Upper lobe of left lung (tissue), 4 donors: Measurements from ENCODE around the gene WARS2.

Source experiments
- POLR2A ChIP-seq, 4 donors: fragments of 450-650 bp; IDR thresholded peaks; one replicate each; pipeline ENCODE4 v1.5.1; 2016 to 2017; ENCODE audit warnings: antibody characterized with exemption in 4 of 4, mild to moderate bottlenecking in 2 of 4
- TF ChIP-seq, protein P1 (sequence below), 6 experiments: fragments of 450-650 bp in 4 of 6; fragments of 200-600 bp in 2 of 6; sonication (generic) in 2 of 6; IDR thresholded peaks; one replicate each; pipeline ENCODE4 v1.5.1; 2016 to 2019; ENCODE audit warnings: antibody characterized with exemption in 6 of 6

- TF ChIP-seq, protein P1, sequence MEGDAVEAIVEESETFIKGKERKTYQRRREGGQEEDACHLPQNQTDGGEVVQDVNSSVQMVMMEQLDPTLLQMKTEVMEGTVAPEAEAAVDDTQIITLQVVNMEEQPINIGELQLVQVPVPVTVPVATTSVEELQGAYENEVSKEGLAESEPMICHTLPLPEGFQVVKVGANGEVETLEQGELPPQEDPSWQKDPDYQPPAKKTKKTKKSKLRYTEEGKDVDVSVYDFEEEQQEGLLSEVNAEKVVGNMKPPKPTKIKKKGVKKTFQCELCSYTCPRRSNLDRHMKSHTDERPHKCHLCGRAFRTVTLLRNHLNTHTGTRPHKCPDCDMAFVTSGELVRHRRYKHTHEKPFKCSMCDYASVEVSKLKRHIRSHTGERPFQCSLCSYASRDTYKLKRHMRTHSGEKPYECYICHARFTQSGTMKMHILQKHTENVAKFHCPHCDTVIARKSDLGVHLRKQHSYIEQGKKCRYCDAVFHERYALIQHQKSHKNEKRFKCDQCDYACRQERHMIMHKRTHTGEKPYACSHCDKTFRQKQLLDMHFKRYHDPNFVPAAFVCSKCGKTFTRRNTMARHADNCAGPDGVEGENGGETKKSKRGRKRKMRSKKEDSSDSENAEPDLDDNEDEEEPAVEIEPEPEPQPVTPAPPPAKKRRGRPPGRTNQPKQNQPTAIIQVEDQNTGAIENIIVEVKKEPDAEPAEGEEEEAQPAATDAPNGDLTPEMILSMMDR (IDR thresholded peaks at IDR 0.05): no peak
- TF ChIP-seq POLR2A (IDR thresholded peaks at IDR 0.05): no peak
Measured at GRCh38 chr1:119125874-119126273, 14.6 kb downstream of the WARS2 start.
